ENCODE data around the gene FCGBP.
"Not testable (repeated sequence)": the region's sequence is repeated elsewhere in the genome, so short reads cannot be mapped to it uniquely, and the experiment has no call there.

Gene FCGBP

GRCh38 chr19:39917561-39918182, 16.8 kb downstream of the FCGBP start:
- DNase-seq (ENCODE audit: low spot score): no peak

GRCh38 chr19:39916851-39917396, 17.5 kb downstream of the FCGBP start:
- DNase-seq (ENCODE audit: low spot score): peak; percentile 20

GRCh38 chr19:39916236-39916635, 18.2 kb downstream of the FCGBP start:
- no peak for DNase-seq (ENCODE audit: low spot score)

- no peak for DNase-seq (ENCODE audit: low spot score)
Measured at GRCh38 chr19:39915848-39916215, 18.6 kb downstream of the FCGBP start.

- DNase-seq (ENCODE audit: low spot score): no peak
Measured at GRCh38 chr19:39915101-39915847, 19.2 kb downstream of the FCGBP start.

GRCh38 chr19:39913682-39914333, 20.6 kb downstream of the FCGBP start:
- DNase-seq (ENCODE audit: low spot score): no peak

- no peak for DNase-seq (ENCODE audit: low spot score)
Measured at GRCh38 chr19:39908803-39909202, 25.6 kb downstream of the FCGBP start.

GRCh38 chr19:39906820-39907611, 27.4 kb downstream of the FCGBP start:
- no peak for DNase-seq (ENCODE audit: low spot score)

- no peak for DNase-seq (ENCODE audit: low spot score)
Measured at GRCh38 chr19:39906283-39906682, 28.2 kb downstream of the FCGBP start.

GRCh38 chr19:39903486-39904091, 30.8 kb downstream of the FCGBP start:
- not testable (repeated sequence) for DNase-seq (ENCODE audit: low spot score)

- DNase-seq (ENCODE audit: low spot score): not testable (repeated sequence)
Measured at GRCh38 chr19:39902326-39902725, 32.1 kb downstream of the FCGBP start.

GRCh38 chr19:39901681-39902080, 32.8 kb downstream of the FCGBP start:
- DNase-seq (ENCODE audit: low spot score): not testable (repeated sequence)

- not testable (repeated sequence) for DNase-seq (ENCODE audit: low spot score)
Measured at GRCh38 chr19:39898858-39899257, 35.6 kb downstream of the FCGBP start.

- DNase-seq (ENCODE audit: low spot score): not testable (repeated sequence)
Measured at GRCh38 chr19:39897511-39898245, 36.8 kb downstream of the FCGBP start.

- DNase-seq (ENCODE audit: low spot score): not testable (repeated sequence)
Measured at GRCh38 chr19:39895096-39895495, 39.3 kb downstream of the FCGBP start.

GRCh38 chr19:39894236-39894606, 40.2 kb downstream of the FCGBP start:
- not testable (repeated sequence) for DNase-seq (ENCODE audit: low spot score)

GRCh38 chr19:39893366-39894235, 40.8 kb downstream of the FCGBP start:
- not testable (repeated sequence) for DNase-seq (ENCODE audit: low spot score)

GRCh38 chr19:39892506-39892902, 41.9 kb downstream of the FCGBP start:
- not testable (repeated sequence) for DNase-seq (ENCODE audit: low spot score)

- DNase-seq (ENCODE audit: low spot score): not testable (repeated sequence)
Measured at GRCh38 chr19:39891660-39892505, 42.6 kb downstream of the FCGBP start.

All from globus pallidus (tissue), 1 donor.